ENCODE data around the gene ADSL. TPM values are rescaled to one million over a fixed set of nuclear protein-coding genes. Genes with fewer than 3 reads are reported as not detected.

ADSL gene
- total RNA-seq, 1 experiment from 2014 or later, result 120 TPM

- Mint-ChIP-seq H3K9me3 (ENCODE audit: unreplicated experiment) (no peaks in the 10 kb centered on the region), H3K27me3 (ENCODE audit: insufficient read depth, unreplicated experiment) (no peaks in the 10 kb centered on the region), H3K4me1 (ENCODE audit: low read depth, unreplicated experiment) (no peaks in the 10 kb centered on the region), H3K36me3 (ENCODE audit: insufficient read depth, unreplicated experiment) (peaks cover 70% of the 10 kb centered on the region), H3K4me3 (ENCODE audit: unreplicated experiment) (no peak overlapping the region), H3K27ac (ENCODE audit: unreplicated experiment) (peak overlapping the region; percentile 10)
- Histone ChIP-seq H3K27me3 (replicated peaks; ENCODE audit: control insufficient read depth, insufficient read depth, low read length) (no peaks in the 10 kb centered on the region), H3K36me3 (ENCODE audit: control insufficient read depth, insufficient read depth, low read length) (no peaks in the 10 kb centered on the region), H3K4me3 (ENCODE audit: low read depth, low read length) (no peak overlapping the region), H3K9me3 (no peaks in the 10 kb centered on the region), H3K4me1 (no peaks in the 10 kb centered on the region)
- TF ChIP-seq CTCF (IDR thresholded peaks at IDR 0.05; ENCODE audit: insufficient read depth in 1 of 2, low read depth in 1 of 2, low read length in 1 of 2, severe bottlenecking in 1 of 2, unreplicated experiment in 1 of 2), result no peak
- DNase-seq, result no peak
- intact Hi-C loops (cut with micrococcal nuclease; ENCODE audit: unreplicated experiment), result no loop called here
- no TSS peak for BruUV-seq (replicated peaks)
- ChIA-PET POLR2A (no interaction called here), CTCF (no interaction called here)
These were observed 19.8 kb downstream of the ADSL start for GRCh38 chr22:40366068-40366467.

GRCh38 chr22:40367342-40367741 lies 21.0 kb downstream of the ADSL start:
- Histone ChIP-seq H3K4me3 (ENCODE audit: low read depth, low read length) (no peak overlapping the region), H3K27me3 (replicated peaks; ENCODE audit: control insufficient read depth, insufficient read depth, low read length) (no peaks in the 10 kb centered on the region), H3K36me3 (ENCODE audit: control insufficient read depth, insufficient read depth, low read length) (no peaks in the 10 kb centered on the region), H3K9me3 (no peaks in the 10 kb centered on the region), H3K4me1 (no peaks in the 10 kb centered on the region)
- Mint-ChIP-seq H3K9me3 (ENCODE audit: unreplicated experiment) (no peaks in the 10 kb centered on the region), H3K4me3 (ENCODE audit: unreplicated experiment) (no peak overlapping the region), H3K36me3 (ENCODE audit: insufficient read depth, unreplicated experiment) (peaks cover 64% of the 10 kb centered on the region), H3K27me3 (ENCODE audit: insufficient read depth, unreplicated experiment) (no peaks in the 10 kb centered on the region), H3K27ac (ENCODE audit: unreplicated experiment) (no peak overlapping the region), H3K4me1 (ENCODE audit: low read depth, unreplicated experiment) (no peaks in the 10 kb centered on the region)
- TF ChIP-seq CTCF (IDR thresholded peaks at IDR 0.05; ENCODE audit: insufficient read depth in 1 of 2, low read depth in 1 of 2, low read length in 1 of 2, severe bottlenecking in 1 of 2, unreplicated experiment in 1 of 2), result no peak
- no TSS peak for BruUV-seq (replicated peaks)
- POLR2A ChIA-PET, result interaction anchor here (0.6 kb wide), 1 partner anchor 233 kb away, joined by 7 read pairs; no protein-coding TSS in a partner anchor
- no peak for DNase-seq
- intact Hi-C loops (cut with micrococcal nuclease; ENCODE audit: unreplicated experiment), result no loop called here
- CTCF ChIA-PET, result no interaction called here

GRCh38 chr22:40368016-40368415 lies 21.7 kb downstream of the ADSL start:
- H3K27me3 Mint-ChIP-seq (ENCODE audit: insufficient read depth, unreplicated experiment), result no peaks in the 10 kb centered on the region
- H3K9me3 Mint-ChIP-seq (ENCODE audit: unreplicated experiment), result no peaks in the 10 kb centered on the region
- ChIA-PET CTCF (no interaction called here), POLR2A (no interaction called here)
- BruUV-seq (replicated peaks), result no TSS peak
- no peaks in the 10 kb centered on the region for H3K36me3 ChIP-seq (ENCODE audit: control insufficient read depth, insufficient read depth, low read length)
- TF ChIP-seq CTCF (IDR thresholded peaks at IDR 0.05; ENCODE audit: insufficient read depth in 1 of 2, low read depth in 1 of 2, low read length in 1 of 2, severe bottlenecking in 1 of 2, unreplicated experiment in 1 of 2), result no peak
- no peaks in the 10 kb centered on the region for H3K9me3 ChIP-seq
- H3K27me3 ChIP-seq (replicated peaks; ENCODE audit: control insufficient read depth, insufficient read depth, low read length), result no peaks in the 10 kb centered on the region
- H3K36me3 Mint-ChIP-seq (ENCODE audit: insufficient read depth, unreplicated experiment), result peaks cover 61% of the 10 kb centered on the region
- H3K4me3 Mint-ChIP-seq (ENCODE audit: unreplicated experiment), result no peak overlapping the region
- peaks cover 2% of the 10 kb centered on the region for H3K4me1 Mint-ChIP-seq (ENCODE audit: low read depth, unreplicated experiment)
- no peak overlapping the region for H3K27ac Mint-ChIP-seq (ENCODE audit: unreplicated experiment)
- intact Hi-C loops (cut with micrococcal nuclease; ENCODE audit: unreplicated experiment), result no loop called here
- DNase-seq, result no peak
- no peak overlapping the region for H3K4me3 ChIP-seq (ENCODE audit: low read depth, low read length)
- H3K4me1 ChIP-seq, result no peaks in the 10 kb centered on the region
